Fibroblast of lung (primary cell): Measurements from ENCODE around the gene TLNRD1. TPM values are rescaled to one million over a fixed set of nuclear protein-coding genes. Genes with fewer than 3 reads are reported as not detected.
A peak's percentile ranks its signal among the peaks of the same experiment; 100 is the strongest.

ENCODE experiments used
- DNase-seq, 2 donors: peaks; one replicate each; pipeline versions ENCODE4 v3.0.0 to v3.0.0-alpha.2; 2010; ENCODE audit warnings: low read depth in 2 of 2
- H2AFZ ChIP-seq: 2 replicates; pipeline ENCODE4 v1.5.1; 2012; ENCODE audit warnings: low read length, control low read depth, inconsistent platforms
- H3K27ac ChIP-seq: 2 replicates; pipeline ENCODE4 v1.5.1; 2011; ENCODE audit warnings: low read length, control low read depth; ENCODE audit not compliant: insufficient read depth
- H3K27me3 ChIP-seq: 2 replicates; pipeline ENCODE4 v1.5.1; 2011; ENCODE audit warnings: mild to moderate bottlenecking, low read length; ENCODE audit not compliant: control insufficient read depth, insufficient read depth
- H3K36me3 ChIP-seq: 2 replicates; pipeline ENCODE4 v1.5.1; 2011; ENCODE audit warnings: low read length; ENCODE audit not compliant: control insufficient read depth, insufficient read depth
- H3K4me1 ChIP-seq: 2 replicates; pipeline ENCODE4 v1.5.1; 2011; ENCODE audit warnings: low read length; ENCODE audit not compliant: control insufficient read depth, insufficient read depth; ENCODE audit errors: extremely low read depth
- H3K4me2 ChIP-seq: 2 replicates; pipeline ENCODE4 v1.5.1; 2011; ENCODE audit warnings: low read length, control low read depth; ENCODE audit not compliant: insufficient read depth; ENCODE audit errors: extremely low read depth
- H3K4me3 ChIP-seq, 4 experiments: fragments of 200-600 bp in 1 of 4; sonication (generic) in 1 of 4; replicated peaks in 1 of 4; 2 replicates each; pipeline ENCODE4 v1.5.1; 2011 to 2016; ENCODE audit warnings: low read length in 4 of 4, low read depth in 3 of 4, mild to moderate bottlenecking in 3 of 4, control low read depth in 2 of 4, inconsistent platforms in 1 of 4, mixed read lengths in 1 of 4; ENCODE audit not compliant: insufficient read depth in 1 of 4; ENCODE audit errors: control extremely low read depth in 1 of 4
- H3K79me2 ChIP-seq: 2 replicates; pipeline ENCODE4 v1.5.1; 2012; ENCODE audit warnings: mild to moderate bottlenecking, low read length, inconsistent platforms; ENCODE audit not compliant: control insufficient read depth, insufficient read depth
- H3K9ac ChIP-seq: 2 replicates; pipeline ENCODE4 v1.5.1; 2011; ENCODE audit warnings: mild to moderate bottlenecking, low read length, control low read depth; ENCODE audit not compliant: insufficient read depth
- H3K9me3 ChIP-seq: 2 replicates; pipeline ENCODE4 v1.5.1; 2012; ENCODE audit warnings: low read depth, low read length; ENCODE audit not compliant: control insufficient read depth, insufficient read depth
- H4K20me1 ChIP-seq: 2 replicates; pipeline ENCODE4 v1.5.1; 2011; ENCODE audit warnings: low read length; ENCODE audit not compliant: control insufficient read depth, insufficient read depth; ENCODE audit errors: extremely low read depth
- EZH2 ChIP-seq: IDR thresholded peaks from 2 replicates; pipeline ENCODE4 v1.5.1; 2012; ENCODE audit warnings: low read length, control low read depth, mild to moderate bottlenecking; ENCODE audit errors: missing control alignments
- polyA plus RNA-seq, 2 donors: library from polyadenylated mRNA; depleted of rRNA in 1 of 2; stranded (reverse) in 1 of 2; unstranded in 1 of 2; fragments of >200 nt; gene quantifications; 2 replicates each; pipeline ENCODE4 v1.2.1, GENCODE V29; 2011 to 2012; ENCODE audit warnings: missing spikeins in 1 of 2
- total RNA-seq: library from RNA; depleted of rRNA; stranded (reverse); fragments of >200 nt; gene quantifications from 2 replicates; pipeline ENCODE4 v1.2.1, GENCODE V29; 2014
- TF ChIP-seq, protein P1 (sequence below), 2 donors: IDR thresholded peaks in 1 of 2; conservative IDR thresholded peaks in 1 of 2; 1 replicate in 1 of 2; 2 replicates in 1 of 2; pipeline ENCODE4 v1.5.1; 2011 to 2012; ENCODE audit warnings: low read length in 2 of 2, control low read depth in 1 of 2, inconsistent platforms in 1 of 2, low read depth in 1 of 2, mild to moderate bottlenecking in 1 of 2

TLNRD1 gene
- total and polyA plus RNA-seq, 2 donors (not counting 1 experiment from before 2014, with no cell fraction given), result 3.3 to 4.3 TPM

DNA sequence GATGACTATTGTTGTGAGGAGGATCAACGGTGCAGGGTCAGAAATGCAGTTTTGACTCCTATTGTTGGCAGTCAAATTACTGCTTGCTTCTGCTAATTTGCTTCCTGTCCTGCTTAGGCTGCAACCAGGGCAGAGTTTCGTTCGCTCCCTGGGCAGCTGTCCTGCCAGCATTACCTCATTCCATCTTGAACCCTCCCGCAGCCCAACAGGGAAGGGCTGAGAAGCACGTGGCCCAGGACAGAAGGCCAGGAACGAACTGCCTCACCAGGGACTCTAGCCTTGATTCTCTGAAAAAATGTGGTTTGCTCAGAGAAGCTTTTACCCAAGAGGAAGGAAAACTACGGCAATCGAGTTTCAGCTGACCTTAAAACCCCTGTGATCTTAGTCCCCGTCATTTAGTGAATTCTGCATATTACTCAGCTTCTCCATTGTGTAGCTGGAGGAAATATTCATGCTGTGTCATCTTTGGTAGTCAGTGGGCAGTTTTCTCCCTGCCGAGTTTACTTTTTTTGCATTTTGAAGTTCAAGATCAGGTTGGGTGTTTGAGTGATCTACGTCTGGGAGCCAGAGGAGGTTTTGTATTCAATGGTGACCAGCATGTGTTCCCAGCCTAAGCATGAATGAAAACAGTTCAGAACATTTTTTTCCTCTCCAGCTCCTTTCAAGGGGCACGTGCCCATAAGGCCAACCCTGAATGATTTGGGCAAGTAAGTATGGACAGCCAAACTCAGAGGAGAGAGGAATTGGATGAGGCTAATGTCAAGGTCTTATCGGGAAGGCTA is 23.0 kb downstream of the TLNRD1 start:
- peak; percentile 14 to 69 for DNase-seq
- no peaks in the 10 kb centered on the region for H3K79me2 ChIP-seq
- H3K4me2 ChIP-seq, result no peak overlapping the region
- no peak overlapping the region for H3K9ac ChIP-seq
- H3K4me1 ChIP-seq, result no peaks in the 10 kb centered on the region
- no peaks in the 10 kb centered on the region for H4K20me1 ChIP-seq
- peak overlapping the region; percentile 19 for H2AFZ ChIP-seq
- no peak overlapping the region for H3K4me3 ChIP-seq
- H3K27me3 ChIP-seq, result no peaks in the 10 kb centered on the region
- TF ChIP-seq, protein P1, sequence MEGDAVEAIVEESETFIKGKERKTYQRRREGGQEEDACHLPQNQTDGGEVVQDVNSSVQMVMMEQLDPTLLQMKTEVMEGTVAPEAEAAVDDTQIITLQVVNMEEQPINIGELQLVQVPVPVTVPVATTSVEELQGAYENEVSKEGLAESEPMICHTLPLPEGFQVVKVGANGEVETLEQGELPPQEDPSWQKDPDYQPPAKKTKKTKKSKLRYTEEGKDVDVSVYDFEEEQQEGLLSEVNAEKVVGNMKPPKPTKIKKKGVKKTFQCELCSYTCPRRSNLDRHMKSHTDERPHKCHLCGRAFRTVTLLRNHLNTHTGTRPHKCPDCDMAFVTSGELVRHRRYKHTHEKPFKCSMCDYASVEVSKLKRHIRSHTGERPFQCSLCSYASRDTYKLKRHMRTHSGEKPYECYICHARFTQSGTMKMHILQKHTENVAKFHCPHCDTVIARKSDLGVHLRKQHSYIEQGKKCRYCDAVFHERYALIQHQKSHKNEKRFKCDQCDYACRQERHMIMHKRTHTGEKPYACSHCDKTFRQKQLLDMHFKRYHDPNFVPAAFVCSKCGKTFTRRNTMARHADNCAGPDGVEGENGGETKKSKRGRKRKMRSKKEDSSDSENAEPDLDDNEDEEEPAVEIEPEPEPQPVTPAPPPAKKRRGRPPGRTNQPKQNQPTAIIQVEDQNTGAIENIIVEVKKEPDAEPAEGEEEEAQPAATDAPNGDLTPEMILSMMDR (conservative IDR thresholded peaks at IDR 0.05 in 1 of 2, IDR thresholded peaks at IDR 0.05 in 1 of 2; ENCODE audit: low read depth in 1 of 2, low read length in 2 of 2), result no peak
- TF ChIP-seq EZH2, result no peak
- peak overlapping the region; percentile 39 for H3K27ac ChIP-seq
- no peaks in the 10 kb centered on the region for H3K9me3 ChIP-seq
- H3K36me3 ChIP-seq, result no peaks in the 10 kb centered on the region

DNA sequence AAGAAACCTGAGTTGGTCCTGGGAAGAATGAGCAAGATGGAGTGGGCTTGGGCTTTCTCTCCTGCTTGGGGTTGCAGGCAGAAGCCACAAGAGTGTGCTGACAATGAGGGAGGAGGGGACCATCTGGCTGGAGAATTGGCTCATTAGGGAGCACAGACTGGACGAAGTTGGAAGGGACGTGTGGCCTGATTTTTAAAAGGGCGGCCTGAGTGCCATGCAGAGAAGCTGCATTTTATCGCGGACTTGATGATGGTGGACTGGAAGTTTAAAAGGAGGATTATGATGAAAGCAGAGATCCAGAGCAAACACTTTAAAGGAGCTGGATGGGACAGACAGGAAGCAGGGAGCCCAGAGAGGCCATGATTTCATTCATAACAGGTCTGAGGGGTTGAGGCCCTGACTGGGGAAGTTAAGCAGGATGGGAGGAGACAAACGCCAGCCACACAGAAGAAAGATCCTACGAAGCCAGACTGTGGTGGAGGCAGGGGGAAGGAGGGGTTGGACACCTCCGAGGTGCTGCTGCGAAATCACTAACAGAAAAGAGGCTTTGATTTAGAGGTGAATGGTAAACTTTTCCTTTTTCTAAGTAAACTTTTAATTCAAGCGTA is 23.6 kb downstream of the TLNRD1 start:
- Histone ChIP-seq H3K9ac (no peak overlapping the region), H3K27ac (peak overlapping the region; percentile 39), H3K9me3 (no peaks in the 10 kb centered on the region), H3K4me1 (no peaks in the 10 kb centered on the region), H3K4me3 (no peak overlapping the region), H3K4me2 (no peak overlapping the region), H3K79me2 (no peaks in the 10 kb centered on the region), H3K27me3 (no peaks in the 10 kb centered on the region), H2AFZ (no peak overlapping the region), H3K36me3 (no peaks in the 10 kb centered on the region), H4K20me1 (no peaks in the 10 kb centered on the region)
- no peak for DNase-seq
- no peak for TF ChIP-seq EZH2
- TF ChIP-seq, protein P1 (conservative IDR thresholded peaks at IDR 0.05 in 1 of 2, IDR thresholded peaks at IDR 0.05 in 1 of 2; ENCODE audit: low read depth in 1 of 2, low read length in 2 of 2), result no peak

DNA sequence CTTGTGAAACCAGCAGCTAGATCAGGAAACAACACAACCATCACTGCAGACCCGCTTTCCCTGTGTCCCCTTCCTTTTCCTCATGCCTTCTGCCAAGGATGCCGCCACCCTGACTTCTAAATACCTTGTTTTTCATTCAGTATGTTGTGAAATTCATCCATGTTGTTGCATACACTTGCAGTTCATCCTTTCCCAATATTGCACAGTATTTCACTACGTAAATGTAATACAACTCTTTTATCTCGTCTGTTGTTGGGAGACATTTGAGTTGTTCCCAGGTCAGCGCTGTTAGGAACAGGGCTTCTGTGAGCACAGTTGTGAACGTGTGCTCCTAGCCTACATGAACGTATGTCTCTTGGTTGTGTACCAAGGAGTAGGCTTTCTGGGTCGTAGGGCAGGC is 24.2 kb downstream of the TLNRD1 start:
- no peak overlapping the region for H3K9ac ChIP-seq
- H3K27me3 ChIP-seq, result no peaks in the 10 kb centered on the region
- no peaks in the 10 kb centered on the region for H3K9me3 ChIP-seq
- H3K79me2 ChIP-seq, result no peaks in the 10 kb centered on the region
- H3K27ac ChIP-seq, result no peak overlapping the region
- TF ChIP-seq EZH2, result no peak
- TF ChIP-seq, protein P1 (conservative IDR thresholded peaks at IDR 0.05 in 1 of 2, IDR thresholded peaks at IDR 0.05 in 1 of 2; ENCODE audit: low read depth in 1 of 2, low read length in 2 of 2), result no peak
- no peak overlapping the region for H3K4me3 ChIP-seq
- DNase-seq, result no peak
- no peak overlapping the region for H3K4me2 ChIP-seq
- H2AFZ ChIP-seq, result no peak overlapping the region
- no peaks in the 10 kb centered on the region for H3K36me3 ChIP-seq
- H3K4me1 ChIP-seq, result no peaks in the 10 kb centered on the region
- H4K20me1 ChIP-seq, result no peaks in the 10 kb centered on the region
